GM19463 (cell line): ENCODE results near the gene CDC42EP5.
A peak's percentile ranks its signal among the peaks of the same experiment; 100 is the strongest.
"Not testable (repeated sequence)": the region's sequence is repeated elsewhere in the genome, so short reads cannot be mapped to it uniquely, and the experiment has no call there.

Experiments used
- ATAC-seq: cut with Tn5 transposase; IDR thresholded peaks from one replicate; pipeline ENCODE4 v1.9.1; 2021; ENCODE audit warnings: mild to moderate bottlenecking, moderate library complexity; ENCODE audit not compliant: unreplicated experiment

CDC42EP5 gene

GRCh38 chr19:54449701-54450069 lies 23.4 kb downstream of the CDC42EP5 start:
- no peak for ATAC-seq

- peak; percentile 90 for ATAC-seq
Measured at GRCh38 chr19:54448774-54449700, 24.1 kb downstream of the CDC42EP5 start, which contains the start of gene LENG8. Gene LENG8 (plus strand): TSS chr19:54449199. CDS start chr19:54451345, 2,146 bp downstream.

- no peak for ATAC-seq
Measured at GRCh38 chr19:54448040-54448773, 24.9 kb downstream of the CDC42EP5 start.

GRCh38 chr19:54446349-54446748 lies 26.7 kb downstream of the CDC42EP5 start:
- ATAC-seq = not testable (repeated sequence)

- no peak for ATAC-seq
Measured at GRCh38 chr19:54444737-54445136, 28.4 kb downstream of the CDC42EP5 start.

- ATAC-seq = no peak
Measured at GRCh38 chr19:54440641-54441040, 32.5 kb downstream of the CDC42EP5 start.

GRCh38 chr19:54439174-54439851 lies 33.8 kb downstream of the CDC42EP5 start:
- ATAC-seq = no peak

- ATAC-seq = no peak
Measured at GRCh38 chr19:54436628-54437252, 36.4 kb downstream of the CDC42EP5 start.

- ATAC-seq = no peak
Measured at GRCh38 chr19:54436031-54436523, 37.0 kb downstream of the CDC42EP5 start.

GRCh38 chr19:54435551-54436016 lies 37.5 kb downstream of the CDC42EP5 start:
- ATAC-seq = no peak

GRCh38 chr19:54434873-54435214 lies 38.3 kb downstream of the CDC42EP5 start:
- ATAC-seq = no peak

- ATAC-seq = no peak
Measured at GRCh38 chr19:54434112-54434872, 38.8 kb downstream of the CDC42EP5 start.

GRCh38 chr19:54433697-54434096 lies 39.4 kb downstream of the CDC42EP5 start:
- no peak for ATAC-seq

- ATAC-seq = no peak
Measured at GRCh38 chr19:54432144-54432738, 40.9 kb downstream of the CDC42EP5 start.

- no peak for ATAC-seq
Measured at GRCh38 chr19:54431255-54431838, 41.7 kb downstream of the CDC42EP5 start.

GRCh38 chr19:54430306-54431254 lies 42.5 kb downstream of the CDC42EP5 start:
- ATAC-seq = no peak

GRCh38 chr19:54429545-54430227 lies 43.4 kb downstream of the CDC42EP5 start:
- ATAC-seq = no peak

GRCh38 chr19:54429176-54429495 lies 44.0 kb downstream of the CDC42EP5 start:
- ATAC-seq = no peak
